A673 (cell line): ENCODE data around the gene EFHD2. TPM values are rescaled to one million over a fixed set of nuclear protein-coding genes. Genes with fewer than 3 reads are reported as not detected.

Experiments
- BruUV-seq: library from RNA; stranded (reverse); fragments of 400-500 nt; replicated peaks from 2 replicates; lab custom pipeline; 2021; lab: Mats Ljungman, UMichigan
- CTCF ChIA-PET: fragments of 300-600 bp; sonication (Branson Sonifier 250); formaldehyde crosslinking; loops from one replicate; lab custom pipeline; 2022; ENCODE audit warnings: antibody characterized with exemption; lab: Charles Lee
- POLR2A ChIA-PET: fragments of 300-600 bp; sonication (Branson Sonifier 250); formaldehyde crosslinking; loops from one replicate; lab custom pipeline; 2022; ENCODE audit warnings: antibody characterized with exemption; ENCODE audit not compliant: low non-redundant PET; lab: Charles Lee
- DNase-seq: peaks from one replicate; pipeline ENCODE4 v3.0.0-alpha.2; 2015; ENCODE audit warnings: low spot score
- H3K27ac ChIP-seq: fragments of 200-600 bp; sonication (generic); 2 replicates; pipeline ENCODE4 v1.5.1; 2016; ENCODE audit warnings: mixed run types, low read depth, mild to moderate bottlenecking, mixed read lengths, antibody characterized with exemption, low read length; ENCODE audit not compliant: poor library complexity, severe bottlenecking
- H3K27me3 ChIP-seq: fragments of 200-600 bp; sonication (generic); replicated peaks from 2 replicates; pipeline ENCODE4 v1.6.1; 2017; ENCODE audit warnings: mixed run types, low read depth, mild to moderate bottlenecking, mixed read lengths, antibody characterized with exemption, low read length; ENCODE audit not compliant: insufficient read depth, poor library complexity
- H3K36me3 ChIP-seq: fragments of 200-600 bp; sonication (generic); 2 replicates; pipeline ENCODE4 v1.6.1; 2016; ENCODE audit warnings: mixed run types, mild to moderate bottlenecking, mixed read lengths, antibody characterized with exemption, low read length; ENCODE audit not compliant: insufficient read depth, poor library complexity, severe bottlenecking
- H3K4me1 ChIP-seq: fragments of 200-600 bp; sonication (generic); 2 replicates; pipeline ENCODE4 v1.6.1; 2017; ENCODE audit warnings: mixed run types, mild to moderate bottlenecking, mixed read lengths, antibody characterized with exemption, low read length; ENCODE audit not compliant: insufficient read depth, poor library complexity, severe bottlenecking
- H3K4me3 ChIP-seq: fragments of 200-600 bp; sonication (generic); 2 replicates; pipeline ENCODE4 v1.5.1; 2016; ENCODE audit warnings: low read depth, mixed run types, mild to moderate bottlenecking, mixed read lengths, low read length; ENCODE audit not compliant: poor library complexity, severe bottlenecking
- H3K9me3 ChIP-seq: fragments of 200-600 bp; sonication (generic); 2 replicates; pipeline ENCODE4 v1.6.1; 2016; ENCODE audit warnings: mixed run types, low read depth, mild to moderate bottlenecking, mixed read lengths, antibody characterized with exemption, low read length; ENCODE audit not compliant: poor library complexity, severe bottlenecking
- CTCF ChIP-seq: fragments of 300-800, 200-600 bp; sonication (generic); conservative IDR thresholded peaks from 2 replicates; pipeline ENCODE4 v1.5.1; 2017; ENCODE audit warnings: low read depth, mild to moderate bottlenecking, antibody characterized with exemption, low read length, moderate library complexity, mixed read lengths
- EZH2 ChIP-seq: fragments of 200-600 bp; sonication (generic); IDR thresholded peaks from 2 replicates; pipeline ENCODE4 v1.6.1; 2017; ENCODE audit warnings: borderline replicate concordance, low read depth, mild to moderate bottlenecking, mixed read lengths, antibody characterized with exemption, low read length; ENCODE audit not compliant: poor library complexity, severe bottlenecking
- intact Hi-C: fragments of 100-400 bp; cut with micrococcal nuclease; formaldehyde crosslinking; loops from one replicate; pipeline ENCODE4 v1.10.0; 2022; ENCODE audit not compliant: unreplicated experiment
- total RNA-seq: library from RNA; stranded (reverse); gene quantifications from 2 replicates; pipeline ENCODE4 v1.2.3, GENCODE V29; 2021

EFHD2 gene
- total RNA-seq, 1 experiment from 2014 or later, result 32.5 TPM

- TF ChIP-seq CTCF (no peak), EZH2 (no peak)
- POLR2A ChIA-PET, result no interaction called here
- H3K4me3 ChIP-seq, result no peak overlapping the region
- H3K27ac ChIP-seq, result no peak overlapping the region
- no peak for DNase-seq
- no peaks in the 10 kb centered on the region for H3K36me3 ChIP-seq
- intact Hi-C loops, result no loop called here
- CTCF ChIA-PET, result no interaction called here
- no peaks in the 10 kb centered on the region for H3K9me3 ChIP-seq
- no peaks in the 10 kb centered on the region for H3K4me1 ChIP-seq
- no TSS peak for BruUV-seq
- H3K27me3 ChIP-seq, result no peaks in the 10 kb centered on the region
These were observed 47.0 kb upstream of the EFHD2 start for GRCh38 chr1:15362737-15363128.

- no peak overlapping the region for H3K4me3 ChIP-seq
- no peak for DNase-seq
- H3K27me3 ChIP-seq, result no peaks in the 10 kb centered on the region
- intact Hi-C loops, result no loop called here
- no peaks in the 10 kb centered on the region for H3K4me1 ChIP-seq
- ChIA-PET POLR2A (no interaction called here), CTCF (no interaction called here)
- no TSS peak for BruUV-seq
- TF ChIP-seq EZH2 (no peak), CTCF (0 out of 2 replicates have a peak, but pooled peaks have one; percentile 9)
- no peaks in the 10 kb centered on the region for H3K9me3 ChIP-seq
- H3K27ac ChIP-seq, result no peak overlapping the region
- no peaks in the 10 kb centered on the region for H3K36me3 ChIP-seq
These were observed 44.9 kb upstream of the EFHD2 start for GRCh38 chr1:15364740-15365139.

GRCh38 chr1:15368888-15369287 lies 40.8 kb upstream of the EFHD2 start:
- ChIA-PET CTCF (no interaction called here), POLR2A (no interaction called here)
- intact Hi-C loops, result no loop called here
- Histone ChIP-seq H3K9me3 (no peaks in the 10 kb centered on the region), H3K27me3 (no peaks in the 10 kb centered on the region), H3K4me3 (no peak overlapping the region), H3K27ac (no peak overlapping the region), H3K36me3 (no peaks in the 10 kb centered on the region), H3K4me1 (no peaks in the 10 kb centered on the region)
- DNase-seq, result no peak
- no TSS peak for BruUV-seq
- TF ChIP-seq EZH2, result no peak
- no peak for TF ChIP-seq CTCF
